SK-N-MC (cell line): Measurements from ENCODE around the gene FGD5.

Experiments used
- DNase-seq: peaks from one replicate; pipeline ENCODE4 v3.0.0-alpha.2; 2011; ENCODE audit warnings: low read depth, low spot score
- H3K27ac ChIP-seq: fragments of 200-600 bp; sonication (generic); 2 replicates; pipeline ENCODE4 v1.5.1; 2016; ENCODE audit warnings: mixed run types
- H3K36me3 ChIP-seq: fragments of 200-600 bp; sonication (generic); 2 replicates; pipeline ENCODE4 v1.6.1; 2017; ENCODE audit warnings: antibody characterized with exemption, low read length, mixed read lengths; ENCODE audit not compliant: insufficient read depth
- H3K4me3 ChIP-seq: fragments of 200-600 bp; sonication (generic); 2 replicates; pipeline ENCODE4 v1.5.1; 2016
- H3K9ac ChIP-seq: fragments of 200-600 bp; sonication (generic); 2 replicates; pipeline ENCODE4 v1.8.0; 2017; ENCODE audit warnings: mixed run types, mixed read lengths; ENCODE audit not compliant: insufficient read length
- H3K9me3 ChIP-seq: fragments of 200-600 bp; sonication (generic); 2 replicates; pipeline ENCODE4 v1.6.1; 2017; ENCODE audit warnings: low read depth, mild to moderate bottlenecking, antibody characterized with exemption, low read length, moderate library complexity, mixed read lengths
- EZH2 ChIP-seq: fragments of 200-600 bp; sonication (generic); IDR thresholded peaks from one replicate; pipeline ENCODE4 v1.6.1; 2017; ENCODE audit warnings: antibody characterized with exemption
- FOXP2 ChIP-seq: optimal IDR thresholded peaks from 2 replicates; pipeline ENCODE3; 2011; ENCODE audit warnings: mild to moderate bottlenecking, moderate library complexity; ENCODE audit not compliant: insufficient read depth; ENCODE audit errors: extremely low read length, control extremely low read depth
- POLR2AphosphoS5 ChIP-seq: IDR thresholded peaks from 2 replicates; pipeline ENCODE4 v1.6.1; 2012; ENCODE audit warnings: mild to moderate bottlenecking, low read depth, low read length, borderline replicate concordance

Gene FGD5

DNA sequence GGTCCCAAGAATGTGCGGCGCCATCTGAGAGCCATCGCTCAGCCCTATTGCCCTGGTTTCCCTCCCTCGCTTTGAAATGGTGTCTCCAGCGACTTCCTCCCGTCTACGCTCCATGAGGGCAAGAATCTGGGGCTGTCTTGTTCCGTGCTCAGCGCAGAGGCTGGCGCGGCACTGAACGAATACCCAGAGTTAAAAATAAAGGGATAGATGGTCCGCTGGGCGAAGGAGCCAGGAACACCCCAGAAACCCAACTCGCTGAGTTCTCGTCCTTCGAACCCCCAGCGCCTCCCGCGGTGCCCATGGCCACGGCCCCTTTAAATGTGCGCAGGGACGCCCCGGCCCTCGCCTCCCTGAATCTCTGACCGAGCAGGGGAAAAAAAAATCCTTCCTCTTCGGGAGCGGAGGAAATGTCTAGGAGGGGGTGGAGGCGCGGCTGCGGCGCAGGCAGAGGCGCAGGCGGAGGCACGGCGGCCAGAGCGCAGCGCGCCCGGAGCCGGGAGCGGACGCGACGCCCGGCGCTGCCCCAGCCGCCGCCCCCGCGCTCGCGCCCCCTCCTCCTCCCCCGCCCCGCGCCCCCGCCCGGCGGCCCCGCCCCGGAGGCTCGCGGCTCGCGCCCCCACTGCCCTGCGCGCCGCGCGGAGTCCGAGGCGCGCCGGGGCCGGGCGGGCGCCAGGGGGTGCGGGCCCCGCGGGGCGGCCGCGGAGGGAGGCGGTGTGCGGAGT, 8.5 kb upstream of the FGD5 start:
- H3K4me3 ChIP-seq: no peak overlapping the region
- H3K36me3 ChIP-seq: no peaks in the 10 kb centered on the region
- H3K9me3 ChIP-seq: no peaks in the 10 kb centered on the region
- no peak overlapping the region for H3K9ac ChIP-seq
- DNase-seq: no peak
- no peak for TF ChIP-seq POLR2AphosphoS5
- TF ChIP-seq EZH2: no peak
- no peak for TF ChIP-seq FOXP2
- no peak overlapping the region for H3K27ac ChIP-seq

DNA sequence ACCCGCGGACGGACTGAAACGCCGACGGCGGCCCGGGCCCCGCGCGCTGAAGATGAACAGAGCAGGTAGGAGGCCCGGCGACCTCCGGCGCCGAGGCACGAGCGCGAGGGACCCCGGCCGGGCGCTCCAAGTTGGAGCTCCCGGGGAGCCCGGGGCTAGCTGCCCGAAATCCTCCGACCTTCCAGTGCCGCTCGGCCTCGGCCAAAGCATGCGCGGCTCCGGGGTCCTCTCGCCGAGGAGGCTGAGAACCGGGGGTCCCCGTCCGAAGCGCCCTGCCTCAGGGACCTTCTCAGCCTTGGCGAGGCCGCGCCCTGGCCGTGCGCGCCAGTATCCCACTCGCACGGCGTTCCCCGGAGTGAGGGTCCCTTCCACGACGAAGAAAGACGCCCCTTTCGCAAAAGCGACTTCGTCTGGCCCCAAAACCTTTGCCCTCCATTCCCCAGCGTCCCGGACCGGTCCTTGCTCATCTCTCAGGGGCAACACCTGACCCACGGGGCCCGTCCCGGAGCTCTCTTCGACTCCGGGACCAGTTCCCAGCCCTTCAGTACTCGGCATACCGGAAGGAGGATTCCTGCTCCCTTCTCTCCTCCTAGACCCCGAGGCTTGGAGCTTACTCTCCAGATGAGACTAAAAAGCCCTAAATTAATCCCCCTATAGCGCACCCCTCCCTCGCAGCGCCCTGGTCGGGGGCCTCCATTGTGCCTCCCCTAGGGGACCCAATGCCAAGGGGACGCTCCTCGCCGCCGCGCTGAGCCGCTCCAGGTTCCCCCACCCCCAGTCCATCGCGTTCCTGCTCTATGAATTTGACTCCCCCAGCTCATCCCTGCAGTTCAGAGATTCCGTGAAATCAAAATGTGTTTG, 7.7 kb upstream of the FGD5 start:
- H3K4me3 ChIP-seq: no peak overlapping the region

DNA sequence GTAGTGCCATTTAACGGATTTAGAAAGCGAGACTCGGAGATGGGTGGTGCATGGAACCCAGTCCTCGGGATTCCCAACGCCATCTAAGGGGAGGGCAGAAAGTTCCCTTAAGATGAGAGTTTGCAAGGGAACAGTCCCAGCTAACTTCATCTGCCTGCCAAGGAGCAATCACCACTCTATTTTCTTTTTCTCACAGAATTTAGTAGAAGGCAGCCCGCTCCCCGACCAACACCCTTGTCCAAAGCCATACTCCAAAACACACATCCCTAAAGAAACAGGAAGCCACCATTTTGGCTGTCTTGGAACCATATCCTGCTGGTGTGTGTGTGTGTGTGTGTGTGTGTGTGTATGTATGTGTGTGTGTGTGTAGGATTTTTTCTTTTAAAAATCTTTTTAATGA, 7.1 kb upstream of the FGD5 start:
- H3K4me3 ChIP-seq: no peak overlapping the region
- no peaks in the 10 kb centered on the region for H3K9me3 ChIP-seq
- no peak overlapping the region for H3K9ac ChIP-seq
- no peaks in the 10 kb centered on the region for H3K36me3 ChIP-seq
- no peak overlapping the region for H3K27ac ChIP-seq
- no peak for TF ChIP-seq FOXP2
- no peak for TF ChIP-seq EZH2
- no peak for TF ChIP-seq POLR2AphosphoS5
- no peak for DNase-seq

More for the DNA sequence above, 7.7 kb upstream of the FGD5 start:
- H3K9me3 ChIP-seq: no peaks in the 10 kb centered on the region
- no peak for DNase-seq
- no peak overlapping the region for H3K27ac ChIP-seq
- no peak overlapping the region for H3K9ac ChIP-seq
- TF ChIP-seq POLR2AphosphoS5 (no peak), FOXP2 (no peak), EZH2 (no peak)
- no peaks in the 10 kb centered on the region for H3K36me3 ChIP-seq

DNA sequence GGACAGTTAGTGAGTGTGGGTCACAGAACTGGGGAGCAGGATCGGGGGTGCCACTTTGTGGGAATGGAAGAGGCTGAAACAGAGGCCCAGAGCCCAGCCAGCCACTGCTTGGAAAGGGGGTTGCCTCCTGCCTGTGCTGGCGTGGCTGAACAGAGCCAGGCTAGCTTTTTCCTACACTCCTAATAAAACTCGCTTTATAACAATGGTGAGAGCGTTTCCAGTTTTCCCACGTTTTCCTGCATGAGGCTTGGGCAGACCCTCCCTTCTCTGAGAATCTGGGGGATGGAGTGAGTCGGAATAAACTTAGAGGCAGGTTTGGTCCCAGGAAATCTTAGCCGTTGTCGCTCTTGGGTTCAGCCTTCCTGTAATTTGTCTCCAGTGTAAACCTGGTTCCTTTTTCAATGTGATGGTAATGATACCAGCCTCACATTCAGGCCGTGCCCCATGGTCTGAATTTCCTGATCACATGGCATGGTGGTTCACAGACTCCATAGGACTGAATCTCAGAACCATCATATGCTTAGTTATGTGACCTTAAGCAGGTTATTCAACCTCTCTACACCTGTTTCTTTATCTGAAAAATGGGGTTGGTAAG, 6.5 kb upstream of the FGD5 start:
- TF ChIP-seq POLR2AphosphoS5: no peak
- TF ChIP-seq EZH2: no peak
- TF ChIP-seq FOXP2: no peak
- no peak for DNase-seq
- Histone ChIP-seq H3K9ac (no peak overlapping the region), H3K4me3 (no peak overlapping the region), H3K9me3 (no peaks in the 10 kb centered on the region), H3K27ac (no peak overlapping the region), H3K36me3 (no peaks in the 10 kb centered on the region)

DNA sequence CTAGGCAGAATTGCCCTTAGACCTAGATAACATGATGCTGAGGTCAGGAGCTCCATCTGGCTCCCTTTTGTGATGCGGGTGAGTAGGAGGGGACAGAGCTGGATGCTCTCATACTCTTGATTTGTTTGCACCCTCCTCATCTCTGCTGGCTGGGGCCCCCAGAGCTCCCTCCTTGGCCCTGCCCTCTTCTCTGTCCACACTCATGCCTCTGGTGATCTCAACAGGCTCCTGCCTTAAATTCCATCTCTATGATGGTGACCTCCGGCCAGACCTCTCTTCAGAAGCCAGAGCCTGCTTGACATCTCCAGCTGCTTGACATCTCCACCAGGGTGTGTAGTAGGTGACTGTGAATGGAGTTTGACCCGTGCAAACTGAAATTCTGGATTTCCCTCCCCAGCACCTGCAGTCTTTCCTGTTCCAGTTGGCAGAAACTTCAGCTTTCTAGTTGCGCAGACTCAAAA, 4.3 kb upstream of the FGD5 start:
- H3K27ac ChIP-seq: no peak overlapping the region
- no peaks in the 10 kb centered on the region for H3K36me3 ChIP-seq
- TF ChIP-seq POLR2AphosphoS5 (no peak), EZH2 (no peak)
- no peak for DNase-seq
- H3K4me3 ChIP-seq: no peak overlapping the region
- no peak overlapping the region for H3K9ac ChIP-seq
- no peaks in the 10 kb centered on the region for H3K9me3 ChIP-seq

DNA sequence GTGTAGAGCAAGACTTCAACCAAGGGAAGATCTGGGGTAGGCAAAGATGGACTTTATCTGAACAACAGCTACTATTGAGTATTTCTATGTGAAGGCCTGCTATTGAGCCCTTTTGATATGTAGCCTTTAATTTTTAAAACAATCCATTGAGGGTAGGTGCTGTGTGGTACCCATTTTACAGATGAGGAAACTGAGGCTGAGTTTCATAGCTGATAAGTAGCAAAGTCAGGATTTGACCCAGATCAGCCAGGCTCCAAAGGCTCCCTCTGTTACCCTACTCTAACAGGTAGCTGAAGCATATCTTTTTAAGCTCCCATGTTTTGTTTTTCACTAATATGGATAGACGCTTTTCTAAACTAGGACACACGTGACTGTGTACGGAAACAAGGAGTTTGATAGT, 2.4 kb upstream of the FGD5 start:
- no peak for DNase-seq
- H3K9ac ChIP-seq: no peak overlapping the region
- no peaks in the 10 kb centered on the region for H3K36me3 ChIP-seq
- TF ChIP-seq FOXP2 (no peak), EZH2 (no peak), POLR2AphosphoS5 (no peak)
- no peak overlapping the region for H3K27ac ChIP-seq
- H3K9me3 ChIP-seq: no peaks in the 10 kb centered on the region
- H3K4me3 ChIP-seq: no peak overlapping the region

DNA sequence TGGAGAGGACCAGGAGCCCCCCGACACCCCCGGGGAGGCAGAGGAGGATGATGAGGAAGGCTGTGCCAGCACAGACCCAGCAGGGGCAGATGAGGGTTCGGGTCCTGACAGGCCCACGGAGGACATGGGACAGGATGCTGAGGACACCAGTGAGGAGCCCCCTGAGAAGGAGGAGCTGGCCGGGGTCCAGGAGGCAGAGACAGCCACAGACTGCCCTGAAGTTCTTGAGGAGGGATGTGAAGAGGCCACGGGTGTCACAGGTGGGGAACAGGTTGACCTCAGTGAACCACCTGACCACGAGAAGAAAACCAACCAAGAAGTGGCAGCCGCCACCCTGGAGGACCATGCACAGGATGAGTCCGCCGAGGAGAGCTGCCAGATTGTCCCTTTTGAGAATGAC, 909 bp downstream of the FGD5 start:
- DNase-seq: no peak
- H3K27ac ChIP-seq: no peak overlapping the region
- TF ChIP-seq EZH2 (no peak), POLR2AphosphoS5 (no peak), FOXP2 (no peak)
- H3K9ac ChIP-seq: no peak overlapping the region
- no peak overlapping the region for H3K4me3 ChIP-seq
- H3K36me3 ChIP-seq: no peaks in the 10 kb centered on the region
- H3K9me3 ChIP-seq: no peaks in the 10 kb centered on the region

DNA sequence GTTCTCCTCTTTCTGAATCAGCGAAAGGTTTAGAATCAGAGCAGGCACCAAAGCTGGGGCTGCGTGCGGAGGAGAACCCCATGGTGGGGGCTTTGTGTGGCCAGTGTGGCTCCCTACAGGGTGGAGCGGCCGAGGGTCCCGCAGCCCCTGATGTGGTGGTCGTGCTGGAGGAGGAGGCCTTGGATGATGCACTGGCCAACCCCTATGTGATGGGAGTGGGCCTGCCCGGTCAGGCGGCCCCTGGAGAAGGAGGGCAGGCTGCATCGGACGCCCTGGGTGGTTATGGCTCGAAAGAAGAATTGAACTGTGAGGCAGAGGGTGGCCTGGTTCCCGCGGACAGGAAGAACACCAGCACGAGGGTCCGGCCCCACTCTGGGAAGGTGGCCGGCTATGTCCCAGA, 1.4 kb downstream of the FGD5 start:
- Histone ChIP-seq H3K4me3 (no peak overlapping the region), H3K27ac (no peak overlapping the region), H3K36me3 (no peaks in the 10 kb centered on the region), H3K9ac (no peak overlapping the region), H3K9me3 (no peaks in the 10 kb centered on the region)
- TF ChIP-seq FOXP2 (no peak), EZH2 (no peak), POLR2AphosphoS5 (no peak)
- no peak for DNase-seq
